Esophagus squamous epithelium (tissue), 5 donors: ENCODE measurements around the gene KMT2A. TPM values are rescaled to one million over a fixed set of nuclear protein-coding genes. Genes with fewer than 3 reads are reported as not detected.

Experiments
- DNase-seq: peaks from one replicate; lab custom pipeline; 2025; lab: John Stamatoyannopoulos, UW
- H3K27ac ChIP-seq, 4 donors: fragments of 200-600 bp; sonication (generic); one replicate each; pipeline ENCODE4 v1.5.1; 2016 to 2019; ENCODE audit warnings: mild to moderate bottlenecking in 1 of 4
- H3K27me3 ChIP-seq, 4 donors: fragments of 200-600 bp; sonication (generic); 1 replicate in 3 of 4; 2 replicates in 1 of 4; pipeline versions ENCODE4 v1.5.1 to v1.6.0; 2017 to 2021; ENCODE audit warnings: antibody characterized with exemption in 1 of 4
- H3K36me3 ChIP-seq, 3 donors: fragments of 200-600 bp; sonication (generic); one replicate each; pipeline ENCODE4 v1.5.1; 2016 to 2019
- H3K4me1 ChIP-seq, 3 donors: fragments of 200-600 bp; sonication (generic); one replicate each; pipeline ENCODE4 v1.5.1; 2017 to 2019
- H3K4me3 ChIP-seq, 4 donors: fragments of 200-600 bp; sonication (generic); 1 replicate in 3 of 4; 2 replicates in 1 of 4; pipeline ENCODE4 v1.5.1; 2016 to 2019; ENCODE audit warnings: mild to moderate bottlenecking in 2 of 4, moderate library complexity in 1 of 4
- H3K9me3 ChIP-seq, 3 donors: fragments of 200-600 bp; sonication (generic); one replicate each; pipeline ENCODE4 v1.5.1; 2016 to 2019
- CTCF ChIP-seq, 6 experiments: fragments of 450-650 bp in 4 of 6; fragments of 200-600 bp in 2 of 6; sonication (generic) in 2 of 6; IDR thresholded peaks; one replicate each; pipeline ENCODE4 v1.5.1; 2016 to 2019; ENCODE audit warnings: antibody characterized with exemption in 6 of 6, mild to moderate bottlenecking in 4 of 6, moderate library complexity in 4 of 6
- POLR2A ChIP-seq, 4 donors: fragments of 450-650 bp; IDR thresholded peaks; one replicate each; pipeline ENCODE4 v1.6.1; 2017; ENCODE audit warnings: antibody characterized with exemption in 4 of 4, mild to moderate bottlenecking in 4 of 4, moderate library complexity in 3 of 4
- WGBS, 2 donors: methylation state at CpG; one replicate each; pipeline ENCODE4 v1.1.5; 2018; 5-methylcytosine and 5-hydroxymethylcytosine counted together
- intact Hi-C: fragments of 100-400 bp; cut with DNase I; formaldehyde crosslinking; loops from one replicate; pipeline ENCODE4 v1.15.0; 2022
- total RNA-seq, 4 donors: library from RNA; depleted of rRNA; stranded (reverse); fragments of >200 nt; gene quantifications; one replicate each; pipeline ENCODE4 v1.1.0, GENCODE V29; 2016
- donor health status: DM: yes; HTN: yes; CAD: no.

The KMT2A gene
- total RNA-seq, 4 donors from 2014 or later: 22.0 to 54.0 (median 29.0) TPM

- no peaks in the 10 kb centered on the region for H3K9me3 ChIP-seq
- 62 to 73% methylated on average over 4 of the region's 4 CpGs for whole genome bisulfite sequencing, 2 donors
Measured at GRCh38 chr11:118417801-118418200, 18.5 kb upstream of the KMT2A start.

GRCh38 chr11:118418766-118419165, 17.5 kb upstream of the KMT2A start:
- no peaks in the 10 kb centered on the region for H3K9me3 ChIP-seq
- H3K4me3 ChIP-seq: no peak overlapping the region
- TF ChIP-seq POLR2A (IDR thresholded peaks at IDR 0.05): no peak
- peaks cover 0 to 12% (median 0%) of the 10 kb centered on the region in 3 donors for H3K36me3 ChIP-seq
- H3K27me3 ChIP-seq: no peaks in the 10 kb centered on the region
- intact Hi-C loops: no loop called here
- H3K4me1 ChIP-seq: peaks cover 0 to 11% (median 0%) of the 10 kb centered on the region in 3 donors
- WGBS, 2 donors: 89 to 91% methylated on average over 5 of the region's 5 CpGs
- no peak overlapping the region for H3K27ac ChIP-seq
- DNase-seq: no peak

More at GRCh38 chr11:118417801-118418200, 18.5 kb upstream of the KMT2A start:
- intact Hi-C loops: no loop called here
- Histone ChIP-seq H3K36me3 (peaks cover 0 to 18% (median 0%) of the 10 kb centered on the region in 3 donors), H3K4me1 (peaks cover 0 to 11% (median 0%) of the 10 kb centered on the region in 3 donors), H3K27me3 (no peaks in the 10 kb centered on the region), H3K27ac (no peak overlapping the region), H3K4me3 (no peak overlapping the region)
- DNase-seq: no peak
- no peak for TF ChIP-seq POLR2A (IDR thresholded peaks at IDR 0.05)
- no peak for TF ChIP-seq CTCF (IDR thresholded peaks at IDR 0.05)

GRCh38 chr11:118427707-118428106, 8.6 kb upstream of the KMT2A start:
- no peak overlapping the region for H3K27ac ChIP-seq
- TF ChIP-seq POLR2A (IDR thresholded peaks at IDR 0.05) (no peak), CTCF (IDR thresholded peaks at IDR 0.05) (no peak)
- DNase-seq: no peak
- no peaks in the 10 kb centered on the region for H3K27me3 ChIP-seq
- intact Hi-C loops: no loop called here
- no peaks in the 10 kb centered on the region for H3K4me1 ChIP-seq
- WGBS, 2 donors: 0 to 4% methylated on average over 1 of the region's 1 CpG
- no peaks in the 10 kb centered on the region for H3K9me3 ChIP-seq
- no peaks in the 10 kb centered on the region for H3K36me3 ChIP-seq
- H3K4me3 ChIP-seq: no peak overlapping the region

GRCh38 chr11:118430956-118431355, 5.3 kb upstream of the KMT2A start:
- WGBS, 2 donors: 86 to 92% methylated on average over 2 of the region's 2 CpGs

GRCh38 chr11:118434123-118434552, 2.2 kb upstream of the KMT2A start:
- no peaks in the 10 kb centered on the region for H3K9me3 ChIP-seq
- 3 to 5% methylated on average over 8 to 9 of the region's 9 CpGs for WGBS, 2 donors

More at GRCh38 chr11:118430956-118431355, 5.3 kb upstream of the KMT2A start:
- Histone ChIP-seq H3K36me3 (no peaks in the 10 kb centered on the region), H3K27ac (no peak overlapping the region), H3K4me3 (no peak overlapping the region), H3K27me3 (no peaks in the 10 kb centered on the region), H3K4me1 (peaks cover 10 to 19% (median 11%) of the 10 kb centered on the region in 3 donors), H3K9me3 (no peaks in the 10 kb centered on the region)
- TF ChIP-seq POLR2A (IDR thresholded peaks at IDR 0.05) (no peak), CTCF (IDR thresholded peaks at IDR 0.05) (no peak)
- no peak for DNase-seq
- intact Hi-C loops: no loop called here

More at GRCh38 chr11:118434123-118434552, 2.2 kb upstream of the KMT2A start:
- intact Hi-C loops: no loop called here
- no peak for TF ChIP-seq POLR2A (IDR thresholded peaks at IDR 0.05)
- TF ChIP-seq CTCF (IDR thresholded peaks at IDR 0.05): no peak
- Histone ChIP-seq H3K27ac (peak overlapping the region in 1 of 4 donors; percentile 94), H3K36me3 (no peaks in the 10 kb centered on the region), H3K27me3 (no peaks in the 10 kb centered on the region), H3K4me3 (peak overlapping the region; percentile 90 to 97 (median 94)), H3K4me1 (peaks cover 18 to 43% (median 30%) of the 10 kb centered on the region in 3 donors)
- DNase-seq: no peak
